HepG2 (cell line): ENCODE data around the gene ENTPD6. TPM values are rescaled to one million over a fixed set of nuclear protein-coding genes. Genes with fewer than 3 reads are reported as not detected.

Source experiments
- ARNT ChIP-seq: fragments of 450-650 bp; IDR thresholded peaks from 2 replicates; pipeline ENCODE4 v1.6.1; 2017
- CREM ChIP-seq, 2 experiments: sonication (generic) in 1 of 2; formaldehyde crosslinking in 1 of 2; IDR thresholded peaks; 2 replicates each; pipeline versions ENCODE4 v1.4.0 to v1.6.1; 2016 to 2020; ENCODE audit warnings: antibody characterized with exemption in 1 of 2, mild to moderate bottlenecking in 1 of 2, missing genetic modification reagents in 1 of 2
- GLI4 ChIP-seq: sonication (generic); formaldehyde crosslinking; IDR thresholded peaks from 2 replicates; pipeline ENCODE4 v1.5.1; 2020; ENCODE audit warnings: missing genetic modification reagents, mild to moderate bottlenecking, moderate library complexity, borderline replicate concordance
- HNRNPL ChIP-seq: fragments of 200-400 bp; formaldehyde crosslinking; IDR thresholded peaks from 2 replicates; pipeline ENCODE4 v1.6.1; 2017; ENCODE audit warnings: mild to moderate bottlenecking, low read depth, low read length
- MLX ChIP-seq: IDR thresholded peaks from 2 replicates; pipeline ENCODE4 v1.6.1; 2016
- NFRKB ChIP-seq: fragments of 450-650 bp; IDR thresholded peaks from 2 replicates; pipeline ENCODE4 v1.6.1; 2017
- NPAS2 ChIP-seq: sonication (generic); formaldehyde crosslinking; IDR thresholded peaks from 2 replicates; pipeline ENCODE4 v1.8.0; 2022; ENCODE audit warnings: mild to moderate bottlenecking, missing genetic modification reagents, borderline replicate concordance
- RERE ChIP-seq: IDR thresholded peaks from 2 replicates; pipeline ENCODE4 v1.6.1; 2016; ENCODE audit warnings: low read depth, missing genetic modification reagents, missing compliant biosample characterization
- REXO4 ChIP-seq: sonication (generic); formaldehyde crosslinking; IDR thresholded peaks from 2 replicates; pipeline ENCODE4 v1.8.0; 2022; ENCODE audit warnings: missing genetic modification reagents, mild to moderate bottlenecking, borderline replicate concordance
- SKIL ChIP-seq: sonication (generic); formaldehyde crosslinking; IDR thresholded peaks from 2 replicates; pipeline ENCODE4 v1.8.0; 2022; ENCODE audit warnings: missing genetic modification reagents, mild to moderate bottlenecking, moderate library complexity, borderline replicate concordance
- ZBTB33 ChIP-seq: sonication (generic); formaldehyde crosslinking; IDR thresholded peaks from 2 replicates; pipeline ENCODE4 v1.4.0; 2020; ENCODE audit warnings: missing genetic modification reagents
- ZNF281 ChIP-seq: sonication (generic); formaldehyde crosslinking; IDR thresholded peaks from 2 replicates; pipeline ENCODE4 v1.4.0; 2020; ENCODE audit warnings: missing genetic modification reagents, borderline replicate concordance
- ZNF414 ChIP-seq: sonication (generic); formaldehyde crosslinking; IDR thresholded peaks from 2 replicates; pipeline ENCODE4 v1.5.0; 2020; ENCODE audit warnings: missing genetic modification reagents
- ZNF562 ChIP-seq: sonication (generic); formaldehyde crosslinking; IDR thresholded peaks from 2 replicates; pipeline ENCODE4 v1.8.0; 2022; ENCODE audit warnings: missing genetic modification reagents, borderline replicate concordance
- polyA plus RNA-seq, 8 experiments: library from polyadenylated mRNA; depleted of rRNA in 3 of 8; stranded (reverse) in 7 of 8; unstranded in 1 of 8; fragments of >200 nt; fragmentation: Illumina TruSeq in 4 of 8; extraction: Trizol in 4 of 8; gene quantifications; 2 replicates each; pipeline versions ENCODE4 v1.2.1 to v1.2.3, GENCODE V29; 2011 to 2016; ENCODE audit warnings: low read depth in 4 of 8, missing spikeins in 1 of 8, mixed read lengths in 1 of 8; ENCODE audit not compliant: insufficient read depth in 1 of 8
- total RNA-seq, 5 experiments: library from RNA; depleted of rRNA; stranded (reverse); fragments of >200 nt; fragmentation: Illumina TruSeq; extraction: Trizol; gene quantifications; 2 replicates each; pipeline ENCODE4 v1.2.3, GENCODE V29; 2016; ENCODE audit warnings: low read depth in 1 of 5

The ENTPD6 gene
- total and polyA plus RNA-seq, 2 of the 13 experiments (the other 11 are each of a cell fraction or from before 2014, with no cell fraction given), result 164 to 172 TPM

- TF ChIP-seq ZBTB33 (CRISPR knock-in tag) (no peak), ZNF562 (CRISPR knock-in tag) (no peak), NFRKB (no peak), ZNF281 (no peak), REXO4 (CRISPR knock-in tag) (no peak), ZNF414 (CRISPR knock-in tag) (no peak), ARNT (no peak), SKIL (CRISPR knock-in tag) (peak; percentile 60), MLX (CRISPR knock-in tag) (no peak), CREM (IDR thresholded peaks at IDR 0.05) (no peak), CREM (CRISPR knock-in tag; IDR thresholded peaks at IDR 0.05) (no peak), NPAS2 (CRISPR knock-in tag) (no peak), HNRNPL (no peak; the same call in 1 of the 2 replicates), GLI4 (CRISPR knock-in tag) (peak; percentile 24; the same call in 1 of the 2 replicates), RERE (no peak)
Observed at GRCh38 chr20:25195962-25196785, 662 bp downstream of the ENTPD6 start (continued).
